Measurements from ENCODE around the gene NGFR.
"Not testable (repeated sequence)": the region's sequence is repeated elsewhere in the genome, so short reads cannot be mapped to it uniquely, and the experiment has no call there.

The NGFR gene

DNA sequence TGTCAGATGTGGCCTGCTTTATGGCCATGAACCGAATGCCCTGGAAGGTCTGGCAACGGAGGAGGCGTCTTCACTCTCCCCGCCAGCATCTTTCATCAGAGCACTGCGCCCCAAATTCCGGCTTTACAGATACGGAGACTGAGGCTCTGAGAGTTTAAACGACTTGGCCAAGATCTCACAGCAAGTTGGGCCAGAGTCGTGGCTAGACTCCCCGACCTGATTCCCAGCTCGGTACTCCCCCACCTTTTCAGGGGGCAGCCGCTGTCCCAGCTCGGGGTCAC is 1.7 kb downstream of the NGFR start:
- DNase-seq, result no peak

DNA sequence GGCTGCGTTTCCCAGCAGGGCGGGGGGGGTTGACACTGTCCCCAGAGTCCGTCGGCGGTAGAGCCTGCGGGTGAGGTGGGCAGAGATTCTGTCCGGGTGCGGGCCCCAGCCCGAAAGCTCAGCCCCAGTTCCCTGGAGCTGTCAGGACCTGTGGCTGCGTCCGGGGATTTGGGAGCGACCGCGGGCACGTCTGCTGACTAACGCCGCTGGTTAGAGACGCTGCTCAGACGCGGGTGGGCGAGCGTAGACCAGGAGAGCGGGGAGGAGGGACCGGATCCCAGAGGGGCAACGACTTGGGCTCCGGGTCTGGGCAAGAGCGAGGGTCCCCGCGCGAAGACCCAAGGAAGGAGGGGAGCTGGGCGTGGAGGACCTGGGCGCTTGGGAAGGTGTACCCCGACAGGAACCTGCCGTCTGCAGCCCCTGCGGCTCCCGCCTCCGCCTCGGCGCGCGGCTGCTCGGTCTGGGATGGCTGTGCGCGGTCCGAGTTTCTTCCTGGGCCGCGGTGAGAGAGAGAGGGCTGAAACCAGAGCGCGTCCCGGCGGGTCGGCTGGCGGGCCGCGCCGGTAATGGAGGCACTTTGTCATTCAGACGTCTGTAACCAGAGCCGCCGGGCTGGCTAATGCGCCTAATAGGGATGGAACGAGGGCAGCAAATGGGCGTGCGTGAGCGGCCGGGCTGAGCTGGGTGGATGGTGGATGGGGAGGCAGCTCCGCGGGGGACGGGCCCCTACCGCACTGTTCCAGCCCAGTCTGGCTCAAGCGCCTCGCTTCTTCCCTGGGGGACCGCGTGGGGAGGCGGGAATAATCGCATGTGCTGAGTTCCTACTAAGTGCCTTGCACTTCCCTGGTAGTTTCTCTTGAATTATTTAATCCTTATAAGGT is 2.3 kb downstream of the NGFR start:
- DNase-seq, result no peak

DNA sequence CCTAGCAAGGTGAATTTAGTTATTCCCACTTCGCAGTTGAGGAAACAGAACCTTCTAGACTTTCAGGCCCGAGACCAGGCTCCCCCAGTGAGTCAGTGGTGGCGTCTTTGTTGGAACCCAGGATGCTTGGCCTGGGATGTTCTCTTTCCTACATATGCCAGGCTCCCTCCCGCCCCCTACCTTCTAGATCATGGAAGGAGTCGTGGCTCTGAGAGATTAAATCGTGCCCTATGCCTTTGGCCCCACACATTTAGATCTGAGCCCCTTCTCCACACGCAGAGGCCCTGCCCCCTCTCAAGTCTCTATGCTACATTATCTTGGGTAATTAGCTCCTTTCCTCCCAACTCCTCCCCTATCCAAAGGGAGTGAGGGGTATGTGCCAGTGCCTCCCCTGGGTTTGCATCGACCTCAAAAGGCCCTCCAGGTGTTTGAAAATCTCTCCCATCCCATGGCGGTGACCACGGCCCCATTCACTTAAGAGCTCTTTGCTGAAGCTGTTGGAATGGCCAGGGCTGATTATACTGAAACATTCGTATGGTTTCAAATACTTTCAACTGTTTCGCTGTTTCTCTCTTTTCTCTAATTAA is 3.0 kb downstream of the NGFR start:
- DNase-seq, result no peak

DNA sequence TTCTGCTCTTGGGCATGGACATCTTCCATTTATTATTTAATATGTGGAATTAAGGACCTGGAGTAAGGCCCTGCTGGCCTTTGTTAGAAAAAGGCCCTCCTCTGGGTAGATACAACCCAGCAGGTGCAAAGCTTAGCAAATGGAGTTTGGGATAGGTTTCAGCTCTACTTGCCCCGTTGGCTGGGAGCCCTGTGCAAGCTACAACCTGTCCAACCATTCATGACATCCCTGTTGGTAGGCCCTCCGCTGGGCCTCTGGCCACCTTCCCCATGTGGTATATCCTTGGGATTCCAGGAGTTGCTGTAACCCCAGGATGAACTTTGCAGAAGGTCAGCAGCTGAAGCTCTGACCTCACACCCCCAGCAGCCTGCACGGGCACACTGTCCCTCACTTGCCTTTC is 6.4 kb downstream of the NGFR start:
- DNase-seq, result no peak

DNA sequence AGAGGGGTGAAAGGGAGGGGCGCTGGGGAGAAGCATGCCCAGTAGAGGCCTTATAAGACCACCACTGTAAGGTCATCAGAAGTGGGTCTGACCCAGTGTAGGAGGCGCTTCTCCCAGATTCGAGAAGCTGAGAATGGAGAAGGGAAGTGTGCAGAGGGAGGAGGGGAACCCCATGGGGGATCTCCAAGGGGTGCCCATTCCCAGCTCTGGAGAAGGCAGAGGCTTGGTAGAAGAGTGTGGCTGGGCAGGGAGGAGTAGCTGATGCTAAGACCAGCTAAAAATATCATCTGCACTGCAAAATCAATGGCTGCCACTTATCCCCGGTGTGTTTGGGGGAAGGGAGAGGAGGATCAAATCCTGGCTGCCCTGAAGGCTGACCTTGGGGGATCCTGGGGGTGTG is 7.2 kb downstream of the NGFR start:
- no peak for DNase-seq

DNA sequence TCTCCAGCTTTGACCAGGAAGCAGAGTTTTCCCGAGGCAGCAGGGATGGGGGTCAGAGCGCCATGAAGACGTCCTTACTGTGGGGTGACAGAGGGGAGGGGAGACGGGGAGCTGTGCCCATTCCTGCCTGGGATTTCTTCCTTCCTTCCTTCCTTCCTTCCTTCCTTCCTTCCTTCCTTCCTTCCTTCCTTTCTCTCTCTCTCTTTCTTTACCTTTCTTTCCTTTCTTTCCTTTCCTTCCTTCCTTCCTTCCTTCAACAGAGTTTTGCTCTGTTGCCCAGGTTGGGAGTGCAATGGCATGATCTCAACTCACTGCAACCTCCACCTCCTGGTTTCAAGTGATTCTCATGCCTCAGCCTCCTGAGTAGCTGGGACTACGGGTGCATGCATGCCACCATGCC is 7.6 kb downstream of the NGFR start:
- not testable (repeated sequence) for DNase-seq

DNA sequence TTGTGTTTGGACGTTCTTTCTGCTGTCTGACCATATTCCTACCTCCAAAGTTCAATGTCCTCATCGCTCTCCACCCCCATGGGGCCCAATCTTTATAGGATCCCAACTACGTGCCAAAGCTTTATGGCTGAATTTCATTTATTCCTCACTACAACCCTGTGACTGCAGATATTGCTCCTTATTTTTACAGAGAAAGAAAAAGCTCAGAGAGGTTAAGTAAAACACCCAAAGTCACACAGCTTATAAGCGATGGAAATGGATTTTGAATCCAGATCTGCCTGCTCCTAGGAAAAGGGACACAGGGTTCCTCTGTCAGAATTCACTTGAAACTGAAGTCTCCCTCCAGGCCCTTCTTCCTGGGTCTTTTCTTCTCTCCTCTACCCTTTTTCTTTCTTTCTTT is 9.3 kb downstream of the NGFR start:
- no peak for DNase-seq

DNA sequence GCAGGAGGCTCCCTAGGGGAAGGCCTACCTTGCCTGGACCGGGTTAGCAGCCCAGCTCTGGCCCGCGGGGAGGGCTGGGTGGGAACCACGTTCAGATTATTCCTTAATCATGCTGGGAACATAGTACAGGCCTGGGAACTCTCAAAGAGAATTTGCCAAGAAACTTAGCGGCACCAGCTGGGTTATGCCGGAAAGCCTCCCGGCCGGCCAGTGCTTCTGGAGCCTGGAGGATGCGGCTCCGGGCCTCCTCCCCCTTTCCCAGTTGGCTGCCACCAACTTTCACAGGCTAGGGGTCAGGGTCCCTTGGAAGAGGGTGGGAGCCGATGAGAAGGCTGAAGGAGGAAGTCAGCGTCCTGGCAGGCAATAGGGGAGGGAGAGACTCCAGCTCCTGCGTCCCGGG is 10.8 kb downstream of the NGFR start:
- no peak for DNase-seq

DNA sequence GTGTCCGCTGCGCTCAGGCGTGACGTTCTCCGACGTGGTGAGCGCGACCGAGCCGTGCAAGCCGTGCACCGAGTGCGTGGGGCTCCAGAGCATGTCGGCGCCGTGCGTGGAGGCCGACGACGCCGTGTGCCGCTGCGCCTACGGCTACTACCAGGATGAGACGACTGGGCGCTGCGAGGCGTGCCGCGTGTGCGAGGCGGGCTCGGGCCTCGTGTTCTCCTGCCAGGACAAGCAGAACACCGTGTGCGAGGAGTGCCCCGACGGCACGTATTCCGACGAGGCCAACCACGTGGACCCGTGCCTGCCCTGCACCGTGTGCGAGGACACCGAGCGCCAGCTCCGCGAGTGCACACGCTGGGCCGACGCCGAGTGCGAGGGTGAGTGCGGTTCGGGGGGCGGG is 11.2 kb downstream of the NGFR start:
- no peak for DNase-seq

DNA sequence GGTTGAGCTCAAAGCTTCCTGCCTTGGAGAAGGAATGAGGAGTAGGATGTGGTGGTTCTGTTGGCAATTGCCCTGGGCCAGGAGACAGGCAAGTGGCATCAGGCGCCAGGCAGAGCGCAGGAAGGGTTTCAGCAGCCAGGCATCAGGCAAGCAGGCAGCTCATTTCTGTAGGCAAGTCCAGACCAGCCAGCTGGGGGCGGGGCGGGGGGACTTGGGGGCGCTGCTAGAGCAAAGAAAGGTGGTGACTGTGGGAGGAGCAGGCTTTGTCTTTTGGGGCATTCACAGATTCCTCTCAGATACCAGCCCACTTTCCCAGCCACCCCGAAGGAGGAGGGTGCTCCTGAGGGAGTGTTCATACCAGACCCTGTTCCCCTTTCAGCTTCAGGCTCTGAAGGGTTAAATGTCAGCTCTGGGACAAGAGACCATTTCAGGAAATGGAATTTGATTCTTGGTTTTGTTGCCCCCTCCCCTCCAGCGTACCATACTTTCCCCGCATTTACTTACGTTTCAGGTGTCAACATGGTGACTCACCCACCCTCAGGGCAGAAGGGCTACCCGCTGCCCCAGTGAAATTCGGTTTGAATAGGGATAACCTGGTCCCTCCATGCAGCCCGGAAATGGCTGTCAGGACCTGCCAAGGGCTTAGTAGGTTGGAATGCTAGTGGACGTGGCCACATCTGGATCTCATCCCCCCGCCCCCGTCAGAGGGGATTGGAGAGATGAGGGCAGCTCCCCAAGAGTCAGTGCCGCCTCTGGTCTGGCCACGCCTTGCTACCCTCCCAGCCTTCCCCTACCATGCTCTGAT is 13.2 kb downstream of the NGFR start:
- DNase-seq, result no peak

DNA sequence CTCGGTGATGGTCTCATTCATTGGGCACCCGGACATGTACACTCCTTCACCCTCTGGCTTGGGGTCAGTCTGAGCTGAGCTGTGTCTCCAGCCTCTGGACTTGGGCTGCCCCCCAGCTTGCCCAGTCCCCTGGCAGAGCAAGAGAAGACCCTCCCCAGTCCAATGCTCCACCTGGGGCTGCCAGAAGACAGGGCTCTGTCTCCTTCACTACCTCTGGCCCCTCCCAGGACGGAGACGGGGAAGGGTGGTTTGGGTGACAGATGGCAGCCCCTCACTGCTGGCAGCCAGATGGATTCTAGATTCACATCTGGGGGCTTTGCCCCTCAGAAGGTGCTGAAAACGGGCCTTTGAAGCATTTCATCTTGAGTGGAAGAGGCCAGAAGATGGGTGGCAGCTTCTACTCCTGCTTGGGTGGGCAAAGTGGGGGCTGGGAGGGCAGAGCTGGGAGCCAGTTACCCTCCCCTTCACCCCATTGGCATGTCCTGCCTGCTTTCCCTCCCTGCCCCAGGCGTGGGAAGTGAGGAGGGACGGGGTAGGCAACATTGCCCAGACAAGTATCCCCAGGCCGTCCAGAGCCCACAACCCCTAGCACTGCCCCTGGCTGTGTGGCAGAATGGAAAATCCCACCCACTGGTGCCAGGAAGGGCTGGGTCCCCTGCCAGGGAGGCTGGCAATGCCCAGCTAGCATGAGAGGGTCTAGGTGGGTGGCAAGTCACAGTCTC is 13.9 kb downstream of the NGFR start:
- no peak for DNase-seq

DNA sequence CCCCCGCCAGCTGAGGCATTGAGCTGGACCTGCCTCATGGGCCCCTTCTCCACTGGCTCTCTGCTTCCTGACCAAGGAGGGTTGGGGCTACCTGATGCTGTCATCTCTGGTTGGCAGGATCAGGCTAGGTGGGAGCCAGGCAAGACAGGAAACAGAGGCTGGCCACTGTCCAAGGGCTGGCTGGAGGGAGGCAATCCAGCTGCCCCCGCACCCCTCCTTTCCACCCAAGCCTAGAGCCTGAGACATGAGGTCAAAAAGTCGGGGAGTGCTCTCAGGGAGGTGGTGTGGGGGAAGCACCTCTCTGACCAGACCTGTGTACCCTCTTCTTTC is 14.5 kb downstream of the NGFR start:
- no peak for DNase-seq

DNA sequence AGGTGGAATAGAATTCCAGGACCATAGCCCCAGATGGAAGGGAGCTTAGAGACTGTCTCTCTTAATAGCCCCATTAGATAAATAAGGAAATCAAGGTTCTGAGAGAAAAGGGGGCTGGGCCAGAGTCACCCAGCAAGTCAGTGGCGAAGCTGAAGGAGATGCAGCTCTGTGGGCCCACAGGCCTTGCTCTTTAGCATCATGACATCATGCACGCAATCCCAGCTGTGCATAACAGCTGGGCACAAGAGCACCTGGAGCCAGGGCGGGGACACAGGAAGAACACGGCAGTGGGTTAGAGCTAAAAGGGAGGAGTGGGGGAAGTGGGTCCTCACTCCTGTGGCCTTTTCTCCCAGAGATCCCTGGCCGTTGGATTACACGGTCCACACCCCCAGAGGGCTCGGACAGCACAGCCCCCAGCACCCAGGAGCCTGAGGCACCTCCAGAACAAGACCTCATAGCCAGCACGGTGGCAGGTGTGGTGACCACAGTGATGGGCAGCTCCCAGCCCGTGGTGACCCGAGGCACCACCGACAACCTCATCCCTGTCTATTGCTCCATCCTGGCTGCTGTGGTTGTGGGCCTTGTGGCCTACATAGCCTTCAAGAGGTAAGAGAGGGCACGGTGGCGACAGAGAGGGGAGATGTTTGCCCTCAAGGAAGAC is 15.1 kb downstream of the NGFR start:
- no peak for DNase-seq

DNA sequence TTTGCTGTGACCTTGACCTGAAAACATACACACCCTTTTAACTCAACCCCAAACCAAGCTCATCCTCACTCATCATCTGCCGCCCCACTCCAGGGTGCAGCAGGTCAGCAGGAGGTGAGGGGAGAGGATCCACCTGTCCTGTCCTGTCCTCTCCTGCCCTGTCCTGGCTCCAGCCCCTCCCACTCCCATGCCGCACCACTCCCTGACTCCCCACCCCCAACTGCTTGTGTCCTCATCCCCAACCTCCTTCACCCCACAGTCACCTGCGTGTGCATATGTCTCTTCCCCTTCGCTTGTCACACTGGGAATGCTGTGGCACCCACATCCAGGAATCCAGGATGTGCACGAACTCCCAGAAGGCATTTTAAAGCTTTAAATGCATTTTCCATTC is 15.6 kb downstream of the NGFR start:
- no peak for DNase-seq

DNA sequence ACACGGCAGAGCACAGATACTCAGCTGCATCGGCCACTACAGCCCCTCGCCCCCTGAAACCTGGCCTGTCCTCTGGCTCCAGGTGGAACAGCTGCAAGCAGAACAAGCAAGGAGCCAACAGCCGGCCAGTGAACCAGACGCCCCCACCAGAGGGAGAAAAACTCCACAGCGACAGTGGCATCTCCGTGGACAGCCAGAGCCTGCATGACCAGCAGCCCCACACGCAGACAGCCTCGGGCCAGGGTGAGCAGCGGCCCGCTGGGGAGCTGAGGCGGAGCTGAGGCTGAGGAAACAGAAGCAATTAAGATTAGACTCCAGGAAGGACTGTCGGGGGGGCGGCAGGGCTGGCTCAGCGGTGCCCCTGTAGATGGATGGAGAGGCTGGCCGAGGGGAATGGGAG is 16.7 kb downstream of the NGFR start:
- DNase-seq, result no peak

DNA sequence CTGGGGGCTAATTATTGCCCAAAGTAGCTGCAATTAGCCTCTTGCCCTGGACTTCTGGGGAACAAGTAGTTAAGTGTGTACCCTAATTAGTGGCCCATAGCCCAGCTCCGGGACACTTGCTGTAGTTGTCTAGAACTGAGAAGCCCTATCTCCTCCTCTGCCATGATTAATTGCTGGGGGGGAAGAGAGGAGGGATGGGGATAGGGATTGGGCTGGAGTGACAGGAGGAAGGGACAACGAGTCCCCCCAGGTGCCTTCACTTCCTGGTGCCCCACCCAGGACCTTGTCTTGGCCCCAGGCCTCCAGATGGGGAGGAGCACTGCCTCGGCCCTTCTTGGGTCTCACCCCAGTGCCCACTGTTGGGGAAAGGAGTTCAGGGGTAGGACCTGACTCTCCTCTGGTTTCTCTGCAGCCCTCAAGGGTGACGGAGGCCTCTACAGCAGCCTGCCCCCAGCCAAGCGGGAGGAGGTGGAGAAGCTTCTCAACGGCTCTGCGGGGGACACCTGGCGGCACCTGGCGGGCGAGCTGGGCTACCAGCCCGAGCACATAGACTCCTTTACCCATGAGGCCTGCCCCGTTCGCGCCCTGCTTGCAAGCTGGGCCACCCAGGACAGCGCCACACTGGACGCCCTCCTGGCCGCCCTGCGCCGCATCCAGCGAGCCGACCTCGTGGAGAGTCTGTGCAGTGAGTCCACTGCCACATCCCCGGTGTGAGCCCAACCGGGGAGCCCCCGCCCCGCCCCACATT is 17.4 kb downstream of the NGFR start:
- DNase-seq, result no peak

DNA sequence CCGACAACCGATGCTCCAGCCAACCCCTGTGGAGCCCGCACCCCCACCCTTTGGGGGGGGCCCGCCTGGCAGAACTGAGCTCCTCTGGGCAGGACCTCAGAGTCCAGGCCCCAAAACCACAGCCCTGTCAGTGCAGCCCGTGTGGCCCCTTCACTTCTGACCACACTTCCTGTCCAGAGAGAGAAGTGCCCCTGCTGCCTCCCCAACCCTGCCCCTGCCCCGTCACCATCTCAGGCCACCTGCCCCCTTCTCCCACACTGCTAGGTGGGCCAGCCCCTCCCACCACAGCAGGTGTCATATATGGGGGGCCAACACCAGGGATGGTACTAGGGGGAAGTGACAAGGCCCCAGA is 17.9 kb downstream of the NGFR start:
- peak; percentile 66 for DNase-seq

DNA sequence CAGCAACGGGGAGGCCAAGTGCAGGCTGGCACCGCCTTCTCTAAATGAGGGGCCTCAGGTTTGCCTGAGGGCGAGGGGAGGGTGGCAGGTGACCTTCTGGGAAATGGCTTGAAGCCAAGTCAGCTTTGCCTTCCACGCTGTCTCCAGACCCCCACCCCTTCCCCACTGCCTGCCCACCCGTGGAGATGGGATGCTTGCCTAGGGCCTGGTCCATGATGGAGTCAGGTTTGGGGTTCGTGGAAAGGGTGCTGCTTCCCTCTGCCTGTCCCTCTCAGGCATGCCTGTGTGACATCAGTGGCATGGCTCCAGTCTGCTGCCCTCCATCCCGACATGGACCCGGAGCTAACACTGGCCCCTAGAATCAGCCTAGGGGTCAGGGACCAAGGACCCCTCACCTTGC is 18.5 kb downstream of the NGFR start:
- no peak for DNase-seq

DNA sequence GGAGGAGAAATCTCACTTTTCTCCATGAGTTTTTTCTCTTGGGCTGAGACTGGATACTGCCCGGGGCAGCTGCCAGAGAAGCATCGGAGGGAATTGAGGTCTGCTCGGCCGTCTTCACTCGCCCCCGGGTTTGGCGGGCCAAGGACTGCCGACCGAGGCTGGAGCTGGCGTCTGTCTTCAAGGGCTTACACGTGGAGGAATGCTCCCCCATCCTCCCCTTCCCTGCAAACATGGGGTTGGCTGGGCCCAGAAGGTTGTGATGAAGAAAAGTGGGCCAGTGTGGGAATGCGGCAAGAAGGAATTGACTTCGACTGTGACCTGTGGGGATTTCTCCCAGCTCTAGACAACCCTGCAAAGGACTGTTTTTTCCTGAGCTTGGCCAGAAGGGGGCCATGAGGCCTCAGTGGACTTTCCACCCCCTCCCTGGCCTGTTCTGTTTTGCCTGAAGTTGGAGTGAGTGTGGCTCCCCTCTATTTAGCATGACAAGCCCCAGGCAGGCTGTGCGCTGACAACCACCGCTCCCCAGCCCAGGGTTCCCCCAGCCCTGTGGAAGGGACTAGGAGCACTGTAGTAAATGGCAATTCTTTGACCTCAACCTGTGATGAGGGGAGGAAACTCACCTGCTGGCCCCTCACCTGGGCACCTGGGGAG is 19.1 kb downstream of the NGFR start:
- DNase-seq, result peak; percentile 30

DNA sequence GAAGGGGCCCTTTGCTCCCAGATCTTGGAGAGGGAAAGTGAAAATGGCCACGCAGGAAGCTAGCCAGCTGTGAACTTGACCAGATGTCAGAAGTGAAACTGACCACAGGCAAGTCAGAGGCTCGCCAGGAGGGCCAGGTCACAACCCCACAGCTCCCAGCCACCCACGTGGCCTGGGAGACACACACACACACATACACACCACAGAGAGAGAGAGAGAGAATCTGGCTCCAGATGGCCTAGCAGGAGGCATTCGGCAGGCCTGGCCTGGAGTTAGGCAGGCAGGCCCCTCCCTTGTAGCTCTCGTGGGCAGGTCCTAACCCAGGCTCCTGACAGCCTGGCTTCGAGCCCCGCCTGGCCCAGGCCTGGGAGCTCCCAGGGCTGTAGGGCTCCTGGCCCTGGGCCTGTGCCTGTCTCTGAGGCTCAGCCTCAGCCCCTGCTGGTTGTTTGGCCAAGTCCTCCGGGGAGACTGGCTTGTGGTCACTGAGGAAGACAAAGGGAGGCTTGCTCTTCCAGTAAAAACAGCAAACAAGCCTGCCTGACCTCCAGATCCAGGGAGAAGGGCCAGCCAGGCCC is 20.2 kb downstream of the NGFR start:
- peak; percentile 99 for DNase-seq

DNA sequence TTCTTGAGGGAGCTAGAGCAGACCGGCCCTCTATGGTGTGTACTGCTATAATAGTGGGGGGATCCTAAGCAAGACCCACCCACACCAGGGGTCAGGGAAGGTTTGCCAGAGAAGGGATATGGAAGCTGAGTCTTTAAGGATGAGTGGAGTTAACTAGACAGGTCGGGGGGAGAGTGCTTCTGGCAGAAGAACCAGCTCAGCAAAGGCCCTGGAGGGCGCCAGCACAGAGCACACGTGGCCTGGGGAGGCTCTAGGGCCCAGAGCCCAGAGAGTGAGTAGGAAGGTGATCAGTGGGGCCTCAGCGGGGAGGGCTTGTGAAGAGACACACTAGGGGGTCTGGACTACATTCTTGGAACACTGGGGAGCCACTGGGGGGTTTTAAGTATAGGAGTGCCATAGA is 21.1 kb downstream of the NGFR start:
- no peak for DNase-seq

Data from MV-4-11 (cell line).